ENCODE data around the gene COL4A2. TPM values are rescaled to one million over a fixed set of nuclear protein-coding genes. Genes with fewer than 3 reads are reported as not detected.

The COL4A2 gene
- total and polyA plus RNA-seq, 4 donors: 8.0 to 45.2 (median 40.3) TPM

- no peak for TF ChIP-seq NR2F2 (IDR thresholded peaks at IDR 0.05)
- TF ChIP-seq SP1 (IDR thresholded peaks at IDR 0.05): no peak
- TF ChIP-seq FOXA1 (IDR thresholded peaks at IDR 0.05): no peak
Observed at GRCh38 chr13:110299283-110299840, 7.7 kb upstream of the COL4A2 start.

GRCh38 chr13:110300090-110300815 is 6.8 kb upstream of the COL4A2 start:
- Histone ChIP-seq H3K27ac (ENCODE audit: low read depth in 1 of 2, low read length in 2 of 2) (no peak overlapping the region), H3K4me3 (ENCODE audit: low read depth in 1 of 3, low read length in 3 of 3) (no peak overlapping the region), H3K36me3 (ENCODE audit: control insufficient read depth in 4 of 4, insufficient read depth in 3 of 4, low read depth in 1 of 4, low read length in 3 of 4) (no peaks in the 10 kb centered on the region), H3K9ac (ENCODE audit: low read depth in 1 of 2, low read length in 2 of 2) (no peak overlapping the region), H3K4me1 (ENCODE audit: control insufficient read depth in 4 of 4, insufficient read depth in 4 of 4, low read length in 3 of 4) (peaks cover 0 to 3% (median 1%) of the 10 kb centered on the region in 4 donors), H3K9me3 (ENCODE audit: control insufficient read depth in 4 of 4, low read length in 3 of 4) (no peaks in the 10 kb centered on the region), H3K27me3 (ENCODE audit: control insufficient read depth in 4 of 4, insufficient read depth in 4 of 4, low read length in 3 of 4) (peaks cover 3 to 16% (median 8%) of the 10 kb centered on the region in 4 donors)
- TF ChIP-seq EGR1 (IDR thresholded peaks at IDR 0.05; ENCODE audit: low read depth in 2 of 2): no peak
- no peak for TF ChIP-seq RXRA (IDR thresholded peaks at IDR 0.05)
- 51% methylated on average over 3 of the region's 3 CpGs for WGBS
- DNase-seq (ENCODE audit: low spot score): no peak

More at GRCh38 chr13:110299283-110299840, 7.7 kb upstream of the COL4A2 start:
- peaks cover 3 to 16% (median 8%) of the 10 kb centered on the region in 4 donors for H3K27me3 ChIP-seq (ENCODE audit: control insufficient read depth in 4 of 4, insufficient read depth in 4 of 4, low read length in 3 of 4)
- no peak overlapping the region for H3K9ac ChIP-seq (ENCODE audit: low read depth in 1 of 2, low read length in 2 of 2)
- no peak overlapping the region for H3K4me3 ChIP-seq (ENCODE audit: low read depth in 1 of 3, low read length in 3 of 3)
- peak overlapping the region; percentile 4 to 59 for H3K27ac ChIP-seq (ENCODE audit: low read depth in 1 of 2, low read length in 2 of 2)
- WGBS: 64% methylated on average over 10 of the region's 10 CpGs
- H3K4me1 ChIP-seq (ENCODE audit: control insufficient read depth in 4 of 4, insufficient read depth in 4 of 4, low read length in 3 of 4): peaks cover 0 to 3% (median 1%) of the 10 kb centered on the region in 4 donors
- H3K9me3 ChIP-seq (ENCODE audit: control insufficient read depth in 4 of 4, low read length in 3 of 4): no peaks in the 10 kb centered on the region
- no peak for DNase-seq (ENCODE audit: low spot score)
- H3K36me3 ChIP-seq (ENCODE audit: control insufficient read depth in 4 of 4, insufficient read depth in 3 of 4, low read depth in 1 of 4, low read length in 3 of 4): no peaks in the 10 kb centered on the region

GRCh38 chr13:110301083-110301482 is 6.0 kb upstream of the COL4A2 start:
- 54% methylated on average over 5 of the region's 5 CpGs for WGBS
- H3K27ac ChIP-seq (ENCODE audit: low read depth in 1 of 2, low read length in 2 of 2): no peak overlapping the region
- DNase-seq (ENCODE audit: low spot score): no peak
- TF ChIP-seq EGR1 (IDR thresholded peaks at IDR 0.05; ENCODE audit: low read depth in 2 of 2): no peak
- H3K27me3 ChIP-seq (ENCODE audit: control insufficient read depth in 4 of 4, insufficient read depth in 4 of 4, low read length in 3 of 4): peaks cover 3 to 15% (median 10%) of the 10 kb centered on the region in 4 donors
- no peak overlapping the region for H3K9ac ChIP-seq (ENCODE audit: low read depth in 1 of 2, low read length in 2 of 2)
- H3K36me3 ChIP-seq (ENCODE audit: control insufficient read depth in 4 of 4, insufficient read depth in 3 of 4, low read depth in 1 of 4, low read length in 3 of 4): no peaks in the 10 kb centered on the region
- H3K4me3 ChIP-seq (ENCODE audit: low read depth in 1 of 3, low read length in 3 of 3): no peak overlapping the region
- H3K9me3 ChIP-seq (ENCODE audit: control insufficient read depth in 4 of 4, low read length in 3 of 4): no peaks in the 10 kb centered on the region
- H3K4me1 ChIP-seq (ENCODE audit: control insufficient read depth in 4 of 4, insufficient read depth in 4 of 4, low read length in 3 of 4): peaks cover 0 to 3% (median 2%) of the 10 kb centered on the region in 4 donors

GRCh38 chr13:110301606-110302553 is 5.2 kb upstream of the COL4A2 start:
- Histone ChIP-seq H3K4me3 (ENCODE audit: low read depth in 1 of 3, low read length in 3 of 3) (no peak overlapping the region), H3K9ac (ENCODE audit: low read depth in 1 of 2, low read length in 2 of 2) (no peak overlapping the region), H3K27me3 (ENCODE audit: control insufficient read depth in 4 of 4, insufficient read depth in 4 of 4, low read length in 3 of 4) (peaks cover 3 to 14% (median 10%) of the 10 kb centered on the region in 4 donors), H3K4me1 (ENCODE audit: control insufficient read depth in 4 of 4, insufficient read depth in 4 of 4, low read length in 3 of 4) (peaks cover 0 to 10% (median 4%) of the 10 kb centered on the region in 4 donors), H3K9me3 (ENCODE audit: control insufficient read depth in 4 of 4, low read length in 3 of 4) (no peaks in the 10 kb centered on the region), H3K36me3 (ENCODE audit: control insufficient read depth in 4 of 4, insufficient read depth in 3 of 4, low read depth in 1 of 4, low read length in 3 of 4) (no peaks in the 10 kb centered on the region), H3K27ac (ENCODE audit: low read depth in 1 of 2, low read length in 2 of 2) (peak overlapping the region; percentile 20 to 25)
- no peak for DNase-seq (ENCODE audit: low spot score)
- 66% methylated on average over 21 of the region's 21 CpGs for WGBS
- no peak for TF ChIP-seq TAF1 (conservative IDR thresholded peaks at IDR 0.05)
- TF ChIP-seq HNF4G (IDR thresholded peaks at IDR 0.05): no peak
- TF ChIP-seq NR2F2 (IDR thresholded peaks at IDR 0.05): no peak
- no peak for TF ChIP-seq EGR1 (IDR thresholded peaks at IDR 0.05; ENCODE audit: low read depth in 2 of 2)
- TF ChIP-seq CTCF (IDR thresholded peaks at IDR 0.05; ENCODE audit: low read depth, low read length, missing input control): no peak
- no peak for TF ChIP-seq GABPA (IDR thresholded peaks at IDR 0.05 in 1 of 2, conservative IDR thresholded peaks at IDR 0.05 in 1 of 2)
- TF ChIP-seq REST (IDR thresholded peaks at IDR 0.05): no peak
- TF ChIP-seq MAX (IDR thresholded peaks at IDR 0.05): no peak
- no peak for TF ChIP-seq JUND (IDR thresholded peaks at IDR 0.05)
- TF ChIP-seq YY1 (IDR thresholded peaks at IDR 0.05): no peak
- TF ChIP-seq RXRA (IDR thresholded peaks at IDR 0.05): no peak
- no peak for TF ChIP-seq RAD21 (IDR thresholded peaks at IDR 0.05)

All from liver (tissue), 9 donors.